Activated effector memory CD4-positive, alpha-beta T cell treated with anti-CD3 and anti-CD28 coated beads, Interleukin-2, amount 50 U/mL, for 16 hours (primary cell): ENCODE measurements around the gene FBXL16.
"Not testable (repeated sequence)": the region's sequence is repeated elsewhere in the genome, so short reads cannot be mapped to it uniquely, and the experiment has no call there.

Experiments
- DNase-seq: peaks from one replicate; pipeline ENCODE4 v3.0.0-alpha.2; 2020

FBXL16 gene

DNA sequence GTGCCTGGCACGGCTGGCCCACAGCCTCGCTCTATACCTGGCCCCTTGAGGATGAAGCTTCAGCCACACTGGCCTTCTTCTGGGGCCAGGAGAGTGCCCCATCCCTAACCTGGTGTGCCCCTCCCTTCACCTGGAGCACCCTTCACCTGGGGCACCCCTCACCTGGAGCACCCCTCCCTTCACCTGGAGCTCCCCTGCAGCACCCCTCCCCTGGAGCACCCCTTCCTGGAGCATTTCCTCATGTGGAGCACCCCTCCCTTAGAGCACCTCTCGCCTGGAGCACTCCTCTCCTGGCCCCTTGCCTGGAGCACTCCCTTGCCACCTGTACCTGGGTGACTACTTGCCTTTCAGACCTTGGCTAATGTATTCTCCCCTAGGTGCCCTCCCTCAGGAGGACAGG lies 2.4 kb upstream of the FBXL16 start:
- no peak for DNase-seq

- no peak for DNase-seq
Observed at GRCh38 chr16:707062-707538, 1.5 kb upstream of the FBXL16 start.

GRCh38 chr16:706189-707061 lies 824 bp upstream of the FBXL16 start:
- DNase-seq = no peak

GRCh38 chr16:704552-705380 lies 835 bp downstream of the FBXL16 start:
- no peak for DNase-seq

DNA sequence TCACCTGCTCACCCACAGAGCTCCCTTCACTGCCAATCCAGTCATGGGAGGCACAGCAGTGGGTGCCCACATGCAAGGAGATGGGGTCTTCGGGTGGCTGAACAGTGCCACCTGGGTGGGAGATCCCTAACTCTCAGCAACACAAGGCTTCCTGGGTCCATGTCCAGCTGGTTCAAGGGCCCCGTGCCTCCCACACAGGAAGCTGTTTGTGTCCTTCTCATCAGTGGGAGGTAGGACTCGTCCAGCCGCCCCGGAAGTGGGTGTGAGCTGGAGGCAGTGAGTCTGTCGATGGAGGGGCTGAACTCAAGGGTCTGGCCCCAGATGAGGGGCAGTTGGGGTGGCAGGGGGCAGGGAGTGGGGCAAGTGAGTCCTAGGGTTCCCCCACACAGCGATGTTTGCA lies 1.6 kb downstream of the FBXL16 start:
- no peak for DNase-seq

GRCh38 chr16:703406-703805 lies 2.2 kb downstream of the FBXL16 start:
- DNase-seq = no peak

- DNase-seq = no peak
Observed at GRCh38 chr16:702341-702740, 3.3 kb downstream of the FBXL16 start.

DNA sequence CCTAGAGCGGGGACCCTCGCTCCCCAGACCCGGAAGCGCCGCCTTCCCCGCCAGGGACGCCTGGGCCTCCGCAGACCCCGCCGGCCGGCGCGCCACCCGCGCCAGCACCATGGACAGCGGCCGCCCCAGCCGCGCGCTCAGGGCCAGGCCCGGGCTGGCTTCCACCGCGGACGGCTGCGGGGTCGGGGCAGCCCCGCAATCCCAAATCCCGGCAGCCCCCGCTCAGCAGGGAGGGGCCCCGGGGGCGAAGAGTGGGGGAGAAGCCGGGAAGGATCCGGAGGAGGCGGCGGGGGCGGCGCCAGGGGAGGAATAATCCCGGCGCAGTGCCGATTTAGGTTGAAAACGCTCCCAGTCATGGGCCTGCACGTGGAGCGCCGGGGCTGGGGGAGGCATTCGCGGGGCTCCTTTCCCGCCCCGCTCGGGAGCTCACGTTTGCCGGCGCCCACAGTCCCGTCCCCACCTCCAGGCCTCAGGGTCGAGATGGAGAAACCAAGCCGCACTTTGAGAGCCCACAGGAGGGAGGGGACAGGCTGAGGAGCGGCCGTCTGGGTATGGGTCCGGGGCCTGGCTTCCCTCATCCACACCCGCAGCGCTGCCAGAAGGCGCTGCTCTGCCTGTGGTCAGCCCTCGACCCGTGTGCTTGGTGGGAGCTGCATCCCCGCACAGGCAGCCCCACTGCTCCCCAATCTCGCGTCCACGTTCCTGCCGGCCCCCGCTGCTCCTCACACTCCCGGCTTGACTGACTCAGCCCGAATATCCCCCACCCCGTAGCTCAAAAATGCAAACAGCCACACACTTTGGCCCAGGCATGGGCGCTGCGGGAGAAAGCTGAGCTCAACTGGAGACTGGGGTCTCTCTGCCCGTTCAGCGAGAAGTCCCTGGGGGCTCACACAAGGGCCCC lies 4.7 kb downstream of the FBXL16 start:
- DNase-seq = peak; percentile 82

GRCh38 chr16:698911-699671 lies 6.5 kb downstream of the FBXL16 start:
- no peak for DNase-seq

DNA sequence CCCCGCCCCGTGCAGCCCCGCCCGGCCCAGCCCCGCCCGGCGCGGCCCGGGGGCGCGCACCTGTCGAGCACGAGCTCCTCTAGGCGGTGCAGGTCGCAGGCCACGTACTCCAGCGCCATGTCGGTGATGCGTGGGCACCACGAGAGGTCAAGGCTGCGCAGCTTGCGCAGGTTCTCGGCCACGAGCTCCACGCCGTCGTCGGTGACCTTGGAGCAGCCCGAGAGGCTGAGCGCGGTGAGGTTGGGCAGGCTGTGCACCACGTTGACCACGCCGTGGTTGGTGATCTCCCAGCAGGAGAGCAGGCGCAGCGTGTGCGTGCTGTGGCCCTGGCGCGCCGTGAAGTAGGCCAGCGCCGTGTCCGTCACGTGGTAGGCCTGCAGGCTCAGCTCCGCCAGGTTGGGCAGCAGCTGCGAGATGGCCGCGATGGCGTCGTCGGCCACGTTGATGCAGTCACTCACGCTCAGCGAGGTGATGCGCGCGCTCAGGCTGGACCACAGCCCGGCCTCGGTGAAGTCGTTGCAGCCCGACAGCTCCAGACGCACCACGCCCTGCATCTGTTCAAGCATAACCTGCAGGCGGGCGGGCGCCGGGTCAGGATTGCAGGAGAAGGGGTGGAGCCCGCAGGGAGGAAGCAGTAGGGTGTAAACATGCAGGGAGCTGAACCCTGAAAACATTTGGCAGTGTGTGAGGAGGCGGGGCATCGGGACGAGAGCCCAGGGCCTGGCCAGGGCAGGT lies 10.1 kb downstream of the FBXL16 start:
- DNase-seq = peak; percentile 90

DNA sequence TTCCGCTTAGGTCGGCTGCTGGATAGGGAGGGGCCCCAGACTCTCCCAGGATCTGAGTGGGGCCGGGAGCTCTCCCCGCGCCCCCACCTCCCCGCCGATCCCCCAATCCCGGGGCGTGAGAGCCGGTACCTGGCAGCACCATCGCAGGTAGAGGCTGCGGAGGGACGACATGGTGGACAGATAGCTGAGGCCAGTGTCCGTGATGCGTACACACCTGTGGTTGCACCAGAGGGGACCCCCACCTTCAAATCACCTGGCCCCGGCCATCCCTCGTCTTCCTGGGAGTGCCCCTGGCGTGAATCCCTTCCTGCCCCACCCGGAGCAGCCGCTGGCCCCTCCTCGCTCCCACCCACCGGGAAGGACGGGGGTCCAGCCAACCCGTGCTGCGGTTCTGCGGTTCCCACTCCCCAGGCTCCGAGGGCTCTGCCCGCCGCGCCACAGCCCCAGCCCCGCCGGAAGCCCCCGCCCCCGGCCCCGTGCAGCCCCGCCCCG lies 10.7 kb downstream of the FBXL16 start:
- DNase-seq = no peak

DNA sequence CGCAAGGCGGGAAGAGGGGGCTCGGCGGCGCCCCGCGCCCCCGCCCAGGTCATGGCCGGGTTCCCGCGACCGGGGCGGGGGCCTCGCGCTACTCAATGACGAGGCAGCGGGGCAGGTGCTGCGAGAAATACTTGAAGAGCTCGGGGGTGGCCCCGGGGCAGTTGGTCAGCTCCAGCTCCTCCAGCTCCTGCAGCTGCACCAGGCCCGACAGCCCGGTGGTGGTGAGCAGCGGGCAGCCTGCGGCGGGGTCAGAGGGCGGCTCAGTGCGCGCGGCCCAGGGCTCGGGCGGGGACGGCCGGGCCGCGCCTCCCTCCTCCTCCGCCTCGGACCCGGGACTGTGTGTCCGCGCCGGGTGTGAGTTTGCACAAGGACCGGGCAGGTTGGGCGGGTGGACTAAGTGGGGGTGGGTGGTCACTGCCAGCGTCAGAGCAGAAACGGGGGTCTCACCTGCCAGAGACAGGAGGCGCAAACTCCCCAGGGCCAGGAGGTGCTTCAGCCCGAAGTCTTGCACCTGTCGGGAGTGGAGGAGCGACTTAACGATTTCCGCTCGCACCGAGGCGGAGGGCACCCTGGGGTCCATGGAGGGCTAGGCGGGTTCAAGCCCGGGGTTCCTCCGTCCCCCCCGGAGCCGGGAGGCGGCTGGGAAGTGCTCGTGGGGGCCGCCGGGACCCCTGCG lies 11.3 kb downstream of the FBXL16 start:
- no peak for DNase-seq

GRCh38 chr16:693766-694165 lies 11.8 kb downstream of the FBXL16 start:
- no peak for DNase-seq

DNA sequence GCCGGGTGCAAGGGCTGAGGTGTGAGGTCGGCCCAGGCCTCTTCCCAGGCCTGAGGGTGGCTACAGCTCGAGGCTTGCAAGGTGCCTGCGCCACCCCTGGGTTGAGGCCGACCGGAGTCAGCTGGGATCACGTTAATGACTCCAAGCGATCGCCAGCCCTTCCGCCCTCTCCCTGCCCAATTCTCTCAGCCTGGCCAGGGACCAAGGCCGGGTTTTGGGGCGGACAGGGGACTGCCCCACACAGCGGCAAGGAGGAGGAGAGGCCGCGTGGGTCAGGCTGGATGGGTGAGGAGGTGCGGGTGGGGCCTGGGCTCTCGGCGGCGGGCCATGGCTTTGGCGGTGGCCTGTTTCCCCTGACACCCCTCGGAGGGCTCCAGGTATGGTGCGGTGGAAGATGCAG lies 12.2 kb downstream of the FBXL16 start:
- no peak for DNase-seq

- no peak for DNase-seq
Observed at GRCh38 chr16:692356-693108, 13.1 kb downstream of the FBXL16 start.

DNA sequence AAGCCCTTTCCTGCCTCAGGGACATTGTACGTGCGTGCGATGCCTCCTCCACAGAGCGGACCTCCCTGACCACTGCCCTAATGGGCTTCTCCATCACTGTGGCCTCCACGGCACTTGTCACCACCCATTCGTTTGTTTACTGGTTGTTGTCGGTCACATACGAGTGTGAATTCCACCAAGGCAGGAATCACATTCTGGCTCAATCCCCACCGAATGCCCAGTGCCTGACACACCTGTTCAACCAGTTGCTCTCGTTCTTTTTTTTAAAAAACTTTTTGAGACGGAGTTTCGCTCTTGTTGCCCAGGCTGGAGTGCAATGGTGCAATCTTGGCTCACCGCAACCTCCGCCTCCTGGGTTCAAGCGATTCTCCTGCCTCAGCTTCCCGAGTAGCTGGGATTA lies 14.4 kb downstream of the FBXL16 start:
- DNase-seq = not testable (repeated sequence)

DNA sequence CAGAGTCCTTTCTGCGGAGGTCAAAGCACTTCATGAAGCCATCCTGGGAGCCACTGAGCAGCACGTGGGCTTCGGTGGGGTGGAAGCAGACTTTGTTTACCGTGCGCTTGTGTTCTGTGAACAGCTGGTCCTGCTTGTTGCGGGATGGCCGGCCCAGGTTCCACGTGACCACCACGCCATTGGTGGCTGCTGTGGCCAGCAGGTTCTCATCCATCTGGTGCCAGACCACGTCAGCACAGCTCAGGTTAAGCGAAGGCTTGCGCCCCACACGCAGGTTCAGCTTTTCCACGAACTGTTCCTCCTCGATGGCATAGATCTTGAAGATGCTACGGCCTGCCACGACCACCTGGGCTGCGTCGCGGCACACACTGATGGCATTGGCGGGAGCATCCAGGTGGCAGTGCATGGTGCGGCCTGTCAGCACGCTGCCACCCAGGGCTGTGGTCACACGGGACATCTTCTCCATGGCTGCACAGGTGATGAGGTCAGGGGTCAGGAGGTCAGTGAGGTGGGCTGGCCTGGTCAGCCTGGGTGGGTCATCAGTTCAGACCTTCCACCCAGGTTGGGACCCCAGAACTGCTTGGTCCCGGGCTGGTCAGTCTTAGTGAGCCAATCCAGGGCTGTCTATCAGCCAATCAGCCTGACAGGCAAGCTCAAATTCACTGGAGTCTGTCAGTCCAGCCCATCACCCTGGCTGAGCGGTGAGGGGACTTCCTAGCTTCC lies 16.3 kb downstream of the FBXL16 start:
- DNase-seq = no peak

DNA sequence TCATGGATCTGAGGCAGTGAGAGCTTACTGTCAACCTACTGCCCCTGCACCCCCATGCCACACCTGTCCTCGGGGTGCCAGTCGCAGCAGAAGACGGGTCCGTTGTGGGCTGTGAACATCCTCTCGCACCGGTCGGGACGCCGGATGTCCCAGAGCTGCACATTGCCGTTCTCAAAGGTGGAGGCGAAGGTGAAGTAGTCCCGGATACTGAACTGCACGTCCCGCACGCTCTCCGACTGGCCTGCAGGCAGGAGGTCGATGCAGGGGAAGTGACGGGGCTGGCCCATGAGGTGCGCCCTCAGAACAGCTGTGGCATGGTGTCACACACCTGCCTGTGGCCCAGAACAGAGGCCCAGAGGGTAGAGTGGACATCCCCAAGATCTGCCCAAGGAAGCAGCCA lies 18.1 kb downstream of the FBXL16 start:
- DNase-seq = no peak
